Daoy (cell line): ENCODE measurements around the gene LTBP4. TPM values are rescaled to one million over a fixed set of nuclear protein-coding genes. Genes with fewer than 3 reads are reported as not detected.

Experiments
- DNase-seq: peaks from one replicate; pipeline ENCODE4 v3.0.0-alpha.2; 2015; ENCODE audit warnings: low read depth
- total RNA-seq: library from RNA; depleted of rRNA; stranded (reverse); fragments of >200 nt; shearing (Covaris generic); gene quantifications from 2 replicates; pipeline ENCODE4 v1.2.3, GENCODE V29; 2014; rRNA removed

LTBP4 gene
- total RNA-seq, 1 experiment from 2014 or later = 16.4 TPM

DNA sequence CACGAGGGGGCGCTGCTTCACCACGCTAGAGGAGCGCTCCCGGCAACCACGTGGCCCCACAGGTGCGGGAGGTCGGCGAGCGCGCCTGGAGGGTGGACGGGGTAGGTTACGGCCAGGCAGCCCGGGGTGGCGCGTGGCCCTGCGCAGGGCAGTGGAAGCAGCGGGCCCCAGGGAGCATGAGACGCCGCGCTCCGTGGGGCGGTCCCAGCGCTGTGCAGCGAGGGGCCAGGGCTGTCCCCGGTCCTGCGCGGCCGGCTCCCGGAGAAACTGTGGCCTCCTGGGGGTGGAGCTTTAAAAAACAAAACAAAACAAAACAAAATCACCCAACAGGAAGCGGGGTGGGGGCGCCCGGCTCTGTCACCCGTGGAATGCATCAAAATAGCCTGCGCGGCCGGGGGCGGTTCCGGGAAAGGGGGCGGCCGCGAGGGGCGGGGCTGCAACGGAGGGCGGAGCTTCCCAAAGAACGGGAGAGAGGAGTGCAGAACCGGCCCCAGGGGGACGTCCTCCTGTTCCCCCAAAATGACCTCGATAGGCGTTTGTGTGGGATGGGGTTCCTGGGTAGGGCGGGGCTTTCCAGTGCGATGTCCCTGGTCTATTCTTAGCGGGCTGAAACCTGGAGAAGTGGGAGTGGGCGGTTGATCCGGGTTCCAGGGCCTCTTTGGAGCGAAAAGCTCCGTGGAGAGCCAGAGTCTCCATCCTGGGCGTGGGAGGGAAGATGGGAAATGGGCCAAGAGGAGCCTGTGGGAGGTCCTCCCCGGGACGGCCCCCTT, 61.9 kb downstream of the LTBP4 start:
- DNase-seq = peak; percentile 93

DNA sequence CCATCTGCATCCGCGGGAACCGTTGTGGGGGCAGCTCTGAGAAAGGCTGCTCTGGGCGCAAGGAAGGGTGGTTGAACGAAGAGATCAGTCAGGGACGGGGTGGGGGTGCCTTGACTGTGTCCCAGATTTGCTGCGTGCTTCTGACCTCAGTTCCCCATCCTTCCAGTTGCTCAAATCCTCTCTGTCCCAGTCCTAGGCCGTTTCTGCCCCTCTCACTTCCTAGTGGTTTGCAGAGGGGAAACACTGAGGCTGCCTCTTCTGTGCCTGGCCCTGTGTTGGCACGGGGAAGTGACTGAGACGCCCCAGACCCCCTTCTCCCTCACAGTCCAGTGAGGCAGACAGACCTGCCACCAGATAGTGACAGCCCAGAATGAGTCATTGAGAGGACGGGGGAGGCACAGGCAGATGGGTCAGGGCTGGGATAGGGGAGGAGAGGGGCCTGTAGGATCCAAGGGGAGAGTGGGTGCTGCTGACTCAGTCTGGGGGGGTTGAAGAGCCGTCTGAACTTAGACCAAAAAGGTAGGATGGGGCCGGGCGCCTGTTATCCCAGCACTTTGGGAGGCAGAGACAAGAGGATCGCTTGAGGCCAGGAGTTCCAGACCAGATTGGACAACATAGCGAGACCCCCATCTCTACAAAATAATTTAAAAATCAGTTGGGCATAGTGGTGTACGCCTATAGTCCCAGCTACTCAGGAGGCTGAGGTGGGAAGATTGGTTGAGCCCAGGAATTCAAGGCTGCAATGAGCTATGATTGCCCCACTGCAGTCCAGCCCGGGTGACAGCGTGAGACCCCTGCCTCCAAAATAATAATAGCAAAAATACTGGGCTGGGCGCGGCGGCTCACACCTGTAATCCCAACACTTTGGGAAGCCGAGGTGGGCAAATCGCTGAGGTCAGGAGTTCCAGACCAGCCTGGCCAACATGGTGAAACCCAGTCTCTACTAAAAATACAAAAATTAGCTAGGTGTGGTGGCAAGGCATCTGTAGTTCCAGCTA, 62.8 kb downstream of the LTBP4 start:
- DNase-seq = peak; percentile 49

DNA sequence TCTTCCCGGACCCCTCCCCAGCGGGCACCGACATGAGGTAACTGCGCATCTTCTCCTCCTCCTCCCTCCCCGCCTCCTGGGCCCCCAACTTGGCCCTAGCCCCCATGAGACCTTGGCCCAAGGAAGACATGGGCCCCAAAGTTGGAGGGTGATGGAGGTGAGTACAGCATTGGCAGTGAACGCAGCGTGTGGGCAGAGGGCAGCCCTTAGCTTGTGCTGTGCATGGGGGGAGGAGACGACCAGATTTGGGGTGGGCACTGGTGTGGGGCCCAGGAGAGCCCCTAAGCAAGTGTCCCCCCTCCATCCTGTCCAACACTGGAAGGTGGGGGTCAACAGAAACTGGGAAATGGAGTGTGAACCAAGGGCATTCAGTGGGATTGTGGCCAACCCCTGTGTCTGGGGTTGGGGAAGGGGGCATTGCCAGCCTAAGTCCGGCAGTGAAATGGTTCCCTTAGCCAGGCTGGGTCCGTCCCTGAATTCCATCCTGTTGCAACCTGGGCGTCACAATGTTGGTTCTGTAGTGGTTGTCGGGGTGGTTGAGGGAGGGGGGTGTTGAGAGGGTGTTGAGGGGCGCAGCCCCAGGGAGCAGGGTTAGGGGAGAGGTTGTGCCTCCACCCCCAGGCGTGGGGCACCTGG, 65.8 kb downstream of the LTBP4 start:
- DNase-seq = no peak

- no peak for DNase-seq
These were observed 66.4 kb downstream of the LTBP4 start for GRCh38 chr19:40667602-40668001.

DNA sequence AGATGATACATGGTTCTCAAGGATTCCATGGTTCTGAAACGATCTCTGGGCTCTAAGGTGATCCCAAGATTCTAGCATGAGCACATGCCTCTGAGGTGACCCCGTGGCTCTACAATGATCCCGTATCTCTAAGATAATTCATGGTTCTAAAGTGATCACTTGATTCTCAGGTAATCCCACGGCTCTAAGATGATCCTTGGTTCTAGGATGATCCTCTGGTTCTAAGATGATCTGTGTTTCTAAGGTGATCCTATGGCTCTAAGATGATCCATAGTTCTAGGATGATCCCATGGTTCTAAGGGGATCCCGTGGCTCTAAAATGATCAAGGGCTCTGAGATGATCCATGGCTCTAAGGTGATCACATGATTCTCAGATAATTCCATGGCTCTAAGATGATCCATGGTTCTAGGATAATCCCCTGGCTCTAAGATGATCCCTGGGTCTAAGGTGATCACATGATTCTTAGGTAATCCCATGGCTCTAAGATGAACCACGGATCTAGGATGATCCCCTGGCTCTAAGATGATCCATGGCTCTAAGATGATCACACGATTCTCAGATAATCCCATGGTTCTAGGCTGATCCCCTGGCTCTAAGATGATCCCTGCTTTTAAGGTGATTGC, 67.9 kb downstream of the LTBP4 start:
- no peak for DNase-seq

DNA sequence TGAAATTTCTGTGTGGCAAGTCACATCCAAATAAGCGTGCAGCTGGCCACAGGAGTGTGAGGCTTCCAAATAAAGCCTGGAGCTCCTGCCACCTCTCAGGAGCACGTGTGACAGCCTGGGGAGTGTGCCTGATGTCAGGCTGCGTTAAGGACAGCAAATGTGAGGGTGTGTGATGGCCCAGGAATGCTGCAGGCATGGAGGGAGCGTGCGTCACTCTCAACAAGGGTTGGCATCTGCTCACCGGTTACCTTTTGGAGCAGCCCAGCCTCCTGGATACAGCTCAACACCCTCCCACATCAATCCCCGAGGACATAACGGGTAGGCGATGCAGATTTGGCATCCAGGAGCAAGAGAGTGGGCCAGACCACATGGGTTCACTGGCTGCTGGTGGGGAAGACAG, 70.2 kb downstream of the LTBP4 start:
- DNase-seq = no peak

DNA sequence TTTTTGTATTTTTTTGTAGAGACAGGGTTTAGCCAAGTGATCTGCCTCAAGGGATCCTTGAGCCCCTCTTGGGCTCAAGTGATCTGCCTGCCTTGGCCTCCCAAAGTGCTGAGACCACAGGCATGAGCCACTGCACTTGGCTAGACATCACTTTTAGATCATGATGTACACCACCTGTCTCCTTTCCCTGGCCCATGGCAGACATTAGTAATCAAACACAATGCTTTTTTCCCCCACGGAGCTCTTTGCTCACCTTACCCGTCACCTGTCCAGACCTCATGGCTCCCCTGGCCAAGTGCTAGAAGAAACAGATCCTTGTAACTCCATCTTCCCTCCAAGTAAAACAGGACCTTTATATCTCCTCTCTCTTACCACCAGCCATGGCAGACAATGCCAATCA, 70.9 kb downstream of the LTBP4 start:
- DNase-seq = no peak

DNA sequence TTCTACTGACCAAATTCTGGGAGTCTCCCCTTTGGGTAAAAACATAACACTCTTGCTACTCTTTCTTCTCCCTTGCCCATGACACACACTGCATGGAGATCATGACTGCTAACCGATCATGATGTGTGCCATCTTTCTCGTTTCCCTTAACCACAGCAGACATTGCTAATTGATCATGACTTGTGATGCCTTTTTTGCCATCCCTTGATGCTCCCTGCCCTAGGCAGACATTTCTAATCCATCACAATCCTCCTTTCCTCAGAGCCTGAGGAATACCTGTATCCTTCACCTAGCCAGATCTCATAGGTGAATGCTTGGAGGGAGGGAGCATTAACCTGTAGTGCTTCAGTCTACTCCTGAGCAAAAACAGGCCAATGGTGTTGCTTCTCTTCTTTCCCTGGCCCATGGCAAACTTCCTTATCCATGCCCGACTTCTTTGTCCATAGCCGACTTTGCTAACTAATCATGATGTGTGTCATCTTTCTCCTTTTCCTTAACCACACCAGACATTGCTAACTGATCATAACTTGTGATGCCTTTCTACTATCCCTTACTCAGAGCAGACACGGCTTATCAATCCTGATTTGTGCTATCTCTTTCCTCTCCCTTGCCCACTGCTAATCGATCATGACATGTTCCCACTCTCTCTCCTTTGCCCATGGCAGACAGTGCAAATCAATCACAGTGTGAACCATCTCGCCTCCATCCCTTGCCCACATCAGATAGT, 71.6 kb downstream of the LTBP4 start:
- no peak for DNase-seq

DNA sequence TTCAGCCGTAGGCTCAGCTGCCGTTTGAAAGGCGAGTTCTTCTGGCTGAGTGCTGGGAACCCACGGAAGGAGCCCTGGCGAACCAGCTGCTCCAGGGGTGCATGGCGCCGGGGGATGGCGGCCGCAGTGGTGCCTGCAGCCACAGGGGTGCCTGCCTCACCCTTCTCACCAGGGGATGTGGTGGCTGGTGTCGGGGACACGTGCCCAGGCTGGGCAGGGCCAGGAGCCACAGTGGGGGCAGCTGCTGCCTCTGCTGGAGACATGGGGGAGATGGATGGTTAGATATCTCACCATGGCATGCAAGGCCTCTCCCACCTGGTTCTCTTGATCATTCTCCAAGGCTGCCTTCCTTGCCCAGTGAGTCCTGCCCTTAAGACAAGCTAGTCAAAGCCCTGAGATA, 72.2 kb downstream of the LTBP4 start:
- DNase-seq = no peak

DNA sequence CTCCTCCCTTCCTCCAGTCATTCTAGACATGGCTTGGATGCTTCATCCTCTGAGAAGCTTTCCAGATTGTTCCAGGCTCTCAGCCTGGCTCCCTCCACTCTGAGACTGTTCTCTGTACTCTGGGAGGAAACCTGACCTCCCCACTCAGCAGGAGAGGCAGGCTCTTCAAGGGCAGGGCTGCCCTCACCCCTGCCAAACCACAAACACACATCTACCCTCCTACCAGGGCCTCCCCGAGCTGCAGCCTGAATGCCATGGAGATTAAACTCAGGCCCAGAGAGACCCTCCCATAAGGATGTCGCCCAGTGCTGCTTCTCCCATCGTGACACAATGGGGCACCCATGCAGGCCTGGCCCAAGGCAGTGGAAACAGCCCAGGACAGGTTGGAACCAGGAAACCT, 73.1 kb downstream of the LTBP4 start:
- DNase-seq = peak; percentile 46

- DNase-seq = no peak
These were observed 76.0 kb downstream of the LTBP4 start for GRCh38 chr19:40677156-40677555.

Other genes with a start within 250 kb of the LTBP4 start
- gene HIPK4, start 211.2 kb upstream of the LTBP4 start, total RNA-seq = under 0.01 TPM in 1 of 2 replicates, not detected in the other
- gene PRX, start 188.0 kb upstream of the LTBP4 start, total RNA-seq = 0.71 and 1.6 TPM in 2 replicates
- gene SERTAD1, start 175.4 kb upstream of the LTBP4 start, total RNA-seq = 21.1 and 29.2 TPM in 2 replicates
- gene SERTAD3, start 157.0 kb upstream of the LTBP4 start, total RNA-seq = 13.8 and 16.8 TPM in 2 replicates
- gene BLVRB, start 135.6 kb upstream of the LTBP4 start, total RNA-seq = 49.4 and 52.4 TPM in 2 replicates
- 0.15 and 1.5 TPM in 2 replicates for gene SPTBN4, start 134.4 kb upstream of the LTBP4 start, total RNA-seq
- gene SHKBP1, start 24.5 kb upstream of the LTBP4 start, total RNA-seq = 40.6 and 134 TPM in 2 replicates
- gene NUMBL, start 89.3 kb downstream of the LTBP4 start, total RNA-seq = 16.4 and 22.7 TPM in 2 replicates
- 20.0 and 31.0 TPM in 2 replicates for gene COQ8B, start 115.5 kb downstream of the LTBP4 start, total RNA-seq
- 4.9 and 5.3 TPM in 2 replicates for gene ITPKC, start 115.7 kb downstream of the LTBP4 start, total RNA-seq
- 0.51 TPM in 1 of 2 replicates, not detected in the other for gene ACTMAP, start 149.1 kb downstream of the LTBP4 start, total RNA-seq
- 64.1 and 71.0 TPM in 2 replicates for gene SNRPA, start 149.8 kb downstream of the LTBP4 start, total RNA-seq
- not detected in 2 replicates for gene MIA, start 174.2 kb downstream of the LTBP4 start, total RNA-seq
- 32.4 and 34.4 TPM in 2 replicates for gene RAB4B, start 176.9 kb downstream of the LTBP4 start, total RNA-seq
- gene EGLN2, start 197.8 kb downstream of the LTBP4 start, total RNA-seq = 46.0 and 54.7 TPM in 2 replicates
- not detected in 2 replicates for gene CYP2A6, start 249.1 kb downstream of the LTBP4 start, total RNA-seq